NCI-H146 treated with DMSO at 0.1 percent for 48 hours (cell line): Measurements from ENCODE around the gene XYLT1.

Source experiments
- DNase-seq: peaks from one replicate; lab custom pipeline; 2025; ENCODE audit not compliant: unreplicated experiment; lab: John Stamatoyannopoulos, UW

Gene XYLT1

DNA sequence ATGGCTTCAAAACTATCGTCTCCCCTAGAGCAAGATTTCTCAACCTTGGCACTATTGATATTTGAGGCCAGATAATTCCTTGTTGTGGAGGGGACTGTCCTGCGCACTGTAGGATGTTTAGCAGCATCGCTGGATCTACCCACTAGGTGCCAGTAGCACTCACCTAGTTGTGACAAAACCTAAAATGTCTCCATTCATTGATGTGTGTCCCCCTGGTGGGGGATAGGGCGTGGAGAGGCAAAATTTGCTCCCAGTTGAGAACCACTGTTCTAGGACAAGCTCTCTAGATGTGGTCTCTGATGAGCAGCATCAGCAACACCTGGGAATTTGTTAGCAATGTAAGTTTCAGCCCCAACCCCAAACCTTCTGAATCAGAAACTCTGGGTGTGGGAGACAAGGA, 259.0 kb downstream of the XYLT1 start:
- no peak for DNase-seq

GRCh38 chr16:17206712-17207111, 264.0 kb downstream of the XYLT1 start:
- DNase-seq = no peak

DNA sequence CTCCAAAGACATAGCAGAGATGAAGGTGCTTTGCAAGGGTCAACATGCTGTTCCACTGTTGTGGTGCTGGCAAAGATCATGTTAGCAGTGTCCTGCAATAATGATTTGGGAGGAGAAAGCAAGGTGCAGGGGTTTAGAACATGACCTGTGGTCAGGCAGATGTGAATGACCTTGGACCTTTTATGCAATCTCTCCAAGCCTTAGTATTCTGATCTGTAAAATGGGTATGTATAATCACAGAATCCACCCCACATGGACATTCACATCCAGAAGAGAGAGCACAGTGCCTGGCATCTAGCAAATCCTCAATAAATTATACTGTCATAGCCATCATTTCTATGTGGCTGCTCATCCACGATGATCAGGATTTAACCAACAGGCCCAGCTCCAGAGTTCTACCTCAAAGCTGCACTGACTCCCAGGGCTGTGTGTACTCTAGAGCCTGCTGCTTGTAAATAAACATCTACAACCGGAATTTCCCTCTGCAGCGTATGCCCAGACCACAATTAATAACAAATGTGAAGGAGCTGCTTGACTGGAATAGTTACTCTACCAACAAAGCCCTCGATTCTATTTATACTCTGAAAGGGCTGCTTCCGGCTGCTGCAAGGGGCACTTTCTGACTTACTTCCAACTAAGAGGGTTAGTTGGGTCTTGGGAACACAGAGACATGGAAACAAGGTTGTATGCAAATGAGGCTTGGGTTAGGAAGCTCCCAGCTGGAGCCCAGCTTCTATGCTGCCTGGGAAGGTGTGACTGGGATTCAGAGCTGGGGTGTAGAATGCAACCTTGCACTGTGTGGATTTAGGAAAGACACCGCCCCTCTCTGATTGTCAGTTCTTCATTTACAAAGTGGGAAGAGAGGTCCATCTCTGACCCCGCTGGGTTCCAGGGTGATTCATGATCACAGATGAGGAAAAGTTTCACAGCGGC, 265.2 kb downstream of the XYLT1 start:
- no peak for DNase-seq

DNA sequence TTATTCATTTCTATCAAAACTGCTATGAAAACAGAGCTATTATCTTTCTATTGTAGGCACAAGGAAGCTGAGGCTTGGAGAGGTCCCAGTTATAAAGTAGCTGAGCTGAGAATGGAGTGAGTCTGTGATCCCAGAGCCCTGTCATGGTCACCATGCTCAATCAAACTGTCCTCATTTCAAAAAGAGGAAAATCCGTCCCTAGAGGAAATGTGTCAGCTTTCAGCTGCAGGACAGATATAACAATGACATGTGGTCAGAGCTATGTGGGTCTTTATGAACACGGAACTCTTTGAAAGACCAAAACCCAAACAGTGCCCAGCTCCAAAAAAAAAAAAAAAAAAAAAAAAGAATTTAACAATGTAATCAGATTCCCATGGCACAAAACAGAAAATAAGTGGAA, 266.1 kb downstream of the XYLT1 start:
- no peak for DNase-seq

DNA sequence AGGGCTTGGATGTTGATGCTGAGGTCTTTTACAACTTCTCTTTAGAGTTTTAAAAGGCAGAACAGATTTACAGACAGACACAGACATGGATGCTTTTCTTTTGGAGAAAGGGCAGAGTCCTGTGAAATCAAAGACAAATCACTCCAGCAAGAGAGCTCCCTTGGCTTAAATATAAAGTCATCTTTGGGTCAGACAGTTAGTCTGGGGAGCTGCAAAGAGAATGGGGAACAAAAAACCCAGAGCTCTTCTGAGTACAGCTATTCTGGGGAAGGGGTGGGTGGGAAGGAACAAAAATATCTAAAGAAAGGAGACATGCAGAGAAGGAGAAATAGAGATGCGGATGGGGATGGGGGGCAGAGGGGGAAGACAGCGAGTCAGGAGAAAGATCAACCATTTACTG, 266.6 kb downstream of the XYLT1 start:
- no peak for DNase-seq

- no peak for DNase-seq
Observed at GRCh38 chr16:17203424-17203823, 267.3 kb downstream of the XYLT1 start.

DNA sequence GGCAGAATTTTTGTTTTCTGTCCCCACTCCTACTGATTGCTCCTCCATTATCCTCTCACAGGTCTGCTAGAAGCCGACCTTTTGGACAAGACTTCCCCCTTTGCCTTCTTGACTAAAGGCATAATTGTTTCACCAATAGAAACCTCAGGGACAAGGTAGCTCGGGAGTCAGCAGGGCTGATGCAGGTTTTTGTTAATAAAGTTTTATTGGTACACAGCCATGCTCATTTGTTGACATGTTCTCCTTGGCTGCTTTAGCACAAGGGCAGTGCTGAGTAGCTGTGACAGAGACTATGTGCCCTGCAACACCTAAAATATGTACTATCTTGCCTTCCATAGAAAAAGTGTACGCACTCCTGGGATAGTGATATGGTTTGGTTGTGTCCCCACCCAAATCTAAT, 271.6 kb downstream of the XYLT1 start:
- DNase-seq = no peak

DNA sequence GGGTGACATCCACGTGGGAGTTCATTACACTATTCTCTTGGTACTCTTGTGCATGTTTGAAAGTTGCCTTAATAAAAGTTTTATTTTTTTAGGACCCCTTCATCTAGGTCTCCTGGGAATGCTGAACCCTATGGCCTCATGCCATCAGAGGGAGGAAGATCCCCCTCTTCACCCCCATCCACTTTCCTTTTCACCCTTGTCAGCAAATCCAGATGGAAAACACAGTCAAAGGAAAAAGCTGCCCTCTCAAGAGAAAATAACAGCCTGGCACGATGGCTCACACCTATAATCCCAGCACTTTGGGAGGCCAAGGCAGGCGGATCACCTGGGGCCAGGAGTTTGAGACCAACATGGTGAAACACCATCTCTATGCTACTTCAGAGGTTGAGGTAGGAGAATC, 274.2 kb downstream of the XYLT1 start:
- DNase-seq = no peak

DNA sequence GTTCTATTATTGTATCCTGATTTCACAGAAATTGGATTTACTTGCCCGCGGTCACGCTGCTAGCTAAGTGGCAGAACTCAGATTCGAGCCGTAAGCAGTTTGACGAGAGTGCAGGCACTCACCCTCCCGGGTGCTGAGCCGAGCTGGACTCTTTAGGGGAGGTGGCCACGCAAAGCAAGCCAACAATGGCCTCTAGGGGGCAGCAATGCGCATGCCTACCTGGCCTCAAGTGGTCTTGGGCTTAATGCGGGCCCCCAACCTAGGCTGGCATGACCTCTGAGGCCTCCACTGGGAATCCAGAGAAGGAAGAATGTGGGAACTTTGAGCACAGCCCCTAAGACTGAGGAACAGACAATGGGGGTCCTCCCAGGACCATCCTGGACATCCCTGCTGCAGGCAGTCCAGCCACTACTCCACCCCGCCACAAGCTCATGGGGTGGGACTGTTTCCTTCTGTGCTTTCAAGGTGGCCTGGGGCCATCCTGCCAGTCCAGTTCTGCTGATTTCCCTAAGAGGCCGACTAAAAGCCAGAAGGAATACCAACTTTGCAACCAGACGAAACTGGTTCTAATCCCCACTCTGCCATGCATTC, 276.5 kb downstream of the XYLT1 start:
- DNase-seq = no peak

DNA sequence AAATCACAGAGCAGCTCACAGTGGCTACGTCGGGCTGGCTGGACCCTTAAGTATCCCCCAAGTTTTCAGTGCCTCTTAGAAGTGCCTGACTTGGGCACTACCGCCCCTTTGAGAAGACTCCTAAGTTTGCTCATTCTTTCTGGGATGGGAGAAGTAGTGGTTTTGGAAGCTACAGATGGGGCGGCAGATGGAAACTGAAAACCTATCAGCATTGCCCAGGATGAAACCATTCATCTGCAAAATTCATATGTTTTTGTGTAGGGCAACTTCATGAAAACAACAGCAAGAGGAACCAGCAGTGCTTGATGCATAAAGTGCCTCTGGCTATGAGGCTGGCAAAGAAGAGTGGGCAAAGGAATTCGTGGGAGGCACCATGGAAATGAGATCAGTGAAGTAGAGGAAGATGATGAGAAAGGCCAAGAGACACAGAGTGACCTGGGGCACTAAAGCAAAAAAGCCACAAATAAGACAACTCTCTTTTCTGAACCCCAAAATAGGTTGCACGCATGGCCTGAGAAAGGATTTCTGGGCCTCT, 277.1 kb downstream of the XYLT1 start:
- no peak for DNase-seq

DNA sequence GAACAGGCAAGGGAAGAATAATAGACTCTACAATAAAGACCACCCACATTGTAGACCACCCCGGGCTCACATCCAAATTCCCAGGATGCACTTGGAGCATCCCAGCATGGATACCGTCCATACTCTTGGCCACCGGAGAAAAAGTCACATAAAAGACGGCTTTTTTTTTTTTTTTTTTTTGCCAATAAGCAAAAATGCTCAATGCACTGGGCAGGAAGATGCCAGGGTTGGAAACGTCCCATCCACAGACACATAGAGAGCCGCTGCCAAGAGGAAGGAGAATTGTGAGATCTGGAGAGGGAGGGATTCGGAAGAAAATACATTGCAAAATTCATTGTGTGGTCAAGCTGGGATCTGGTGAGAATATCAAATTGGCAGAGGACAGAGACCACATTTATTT, 286.7 kb downstream of the XYLT1 start:
- no peak for DNase-seq

DNA sequence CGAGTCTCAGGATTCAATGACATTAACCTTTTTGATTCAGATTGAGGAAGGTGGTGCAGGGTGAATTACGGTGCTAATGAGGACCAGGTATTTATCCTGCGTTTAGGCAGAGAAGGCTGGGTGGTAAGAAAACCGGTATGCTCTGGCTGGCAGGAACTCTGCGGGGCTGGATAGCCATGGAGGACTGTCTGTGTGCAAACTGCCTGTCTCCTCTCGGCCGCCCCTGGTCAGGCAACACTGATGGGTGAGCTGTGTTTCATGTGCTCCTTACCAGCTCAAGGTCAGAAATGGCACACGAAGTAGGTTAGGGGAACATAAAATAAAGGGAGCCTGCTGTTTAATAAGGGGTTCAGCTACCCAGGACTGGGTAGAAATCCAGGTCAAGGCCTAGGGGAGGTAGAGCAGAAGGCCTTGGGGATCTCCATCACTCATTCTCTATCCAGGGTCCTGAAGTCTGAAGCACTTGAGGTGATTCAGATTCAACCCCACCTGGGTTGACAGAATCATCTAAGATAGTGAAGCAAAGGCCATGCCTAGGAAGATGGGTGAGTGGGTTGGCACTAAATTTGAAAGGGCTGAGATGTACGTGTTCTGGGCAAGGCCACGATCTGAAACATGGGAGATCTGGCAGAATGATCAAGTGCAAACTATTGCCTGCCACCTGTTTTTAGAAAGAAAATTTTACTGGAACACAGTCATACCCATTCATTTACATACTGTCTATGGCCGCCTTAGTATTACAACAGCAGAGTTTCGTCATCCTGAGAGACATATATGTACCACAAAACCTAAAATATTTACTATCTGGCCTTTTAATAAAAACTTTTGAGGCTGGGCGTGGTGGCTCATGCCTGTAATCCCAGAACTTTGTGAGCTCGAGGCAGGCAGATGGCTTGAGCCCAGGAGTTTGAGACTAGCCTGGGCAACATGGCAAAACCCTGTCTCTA, 292.5 kb downstream of the XYLT1 start:
- no peak for DNase-seq

- DNase-seq = no peak
Observed at GRCh38 chr16:17177242-17177958, 293.4 kb downstream of the XYLT1 start.

GRCh38 chr16:17176199-17176598, 294.6 kb downstream of the XYLT1 start:
- no peak for DNase-seq

DNA sequence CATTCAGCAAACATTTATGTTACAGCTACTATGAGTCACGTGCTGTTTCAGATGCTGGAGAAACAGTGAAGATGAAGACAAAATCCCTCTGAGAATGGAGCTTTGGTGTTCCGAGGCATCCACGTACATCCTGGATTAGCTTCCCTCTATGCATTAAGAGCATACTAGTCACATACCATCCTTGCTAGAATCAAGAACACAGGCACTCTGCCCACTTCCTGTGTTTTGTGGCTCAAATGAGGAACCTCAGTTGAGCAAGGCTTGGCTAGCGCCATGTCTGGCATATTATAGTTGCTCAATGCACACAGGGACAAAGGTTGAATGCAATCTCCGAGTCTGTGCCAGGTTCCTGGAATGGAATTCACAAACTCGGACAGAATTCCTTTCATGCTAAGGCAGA, 297.5 kb downstream of the XYLT1 start:
- DNase-seq = no peak

GRCh38 chr16:17171250-17172143, 299.3 kb downstream of the XYLT1 start:
- no peak for DNase-seq

- no peak for DNase-seq
Observed at GRCh38 chr16:17170435-17170834, 300.3 kb downstream of the XYLT1 start.

GRCh38 chr16:17168181-17168580, 302.6 kb downstream of the XYLT1 start:
- DNase-seq = no peak

DNA sequence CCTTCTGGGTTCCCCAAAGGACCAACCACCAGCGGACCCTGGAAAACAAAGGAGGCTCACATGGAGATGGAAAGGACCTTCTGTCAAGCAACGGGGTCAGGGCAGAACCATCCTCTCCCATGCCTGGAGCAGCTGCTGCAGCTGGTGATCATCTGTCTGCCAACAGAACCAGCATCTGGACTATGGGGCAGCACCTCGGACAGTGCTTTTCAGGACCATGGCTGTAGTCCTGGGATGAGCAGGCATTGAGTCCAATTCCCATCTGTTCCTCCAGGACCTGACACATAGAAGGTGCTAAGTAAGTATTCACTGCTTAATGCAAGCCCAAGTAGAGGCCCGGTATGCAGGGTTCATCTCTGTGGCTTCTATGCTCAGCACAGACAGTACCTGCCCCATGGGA, 304.7 kb downstream of the XYLT1 start:
- DNase-seq = no peak

DNA sequence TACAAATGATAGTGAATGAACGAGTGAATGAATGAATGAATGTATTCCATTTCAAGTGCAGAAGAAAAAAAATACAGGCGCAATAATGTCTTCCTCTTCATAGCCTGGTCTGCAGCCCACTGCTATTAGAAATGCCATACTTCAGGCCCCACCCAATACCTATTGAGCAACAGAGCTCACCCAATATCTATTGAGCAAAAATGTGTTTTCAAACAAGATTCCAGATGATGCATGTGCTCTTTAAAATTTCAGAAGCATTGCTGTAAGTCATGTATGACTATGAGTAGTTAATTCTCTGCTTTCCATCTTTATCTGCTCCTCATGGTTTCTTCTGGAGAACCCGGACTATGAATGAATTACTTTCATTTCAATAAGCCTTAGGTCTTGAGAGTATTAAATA, 308.2 kb downstream of the XYLT1 start:
- DNase-seq = no peak
